Muscle layer of colon (tissue), 2 donors: ENCODE measurements around the gene CALB2.

Source experiments
- H3K27ac ChIP-seq: one replicate; pipeline ENCODE4 v1.7.0; 2013; ENCODE audit warnings: low read depth, mild to moderate bottlenecking, low read length, moderate library complexity
- H3K27me3 ChIP-seq, 2 donors: one replicate each; pipeline ENCODE4 v1.7.0; 2013; ENCODE audit warnings: low read length in 2 of 2, mild to moderate bottlenecking in 2 of 2; ENCODE audit not compliant: insufficient read depth in 2 of 2, control insufficient read depth in 1 of 2
- H3K36me3 ChIP-seq: one replicate; pipeline ENCODE4 v1.7.0; 2013; ENCODE audit warnings: mild to moderate bottlenecking, low read length; ENCODE audit not compliant: insufficient read depth
- H3K4me1 ChIP-seq: one replicate; pipeline ENCODE4 v1.7.0; 2013; ENCODE audit warnings: mild to moderate bottlenecking, low read length; ENCODE audit not compliant: insufficient read depth
- H3K4me3 ChIP-seq, 2 donors: one replicate each; pipeline ENCODE4 v1.7.0; 2013; ENCODE audit warnings: low read length in 2 of 2, low read depth in 1 of 2, mild to moderate bottlenecking in 1 of 2, moderate library complexity in 1 of 2
- H3K9ac ChIP-seq: one replicate; pipeline ENCODE4 v1.7.0; 2013; ENCODE audit warnings: low read length
- H3K9me3 ChIP-seq: one replicate; pipeline ENCODE4 v1.7.0; 2013; ENCODE audit warnings: mild to moderate bottlenecking, low read length
- donor health status: abdominal sarcoma.
- donor health status: Adenocarcinoma of cecum.

The CALB2 gene

GRCh38 chr16:71429581-71429980 lies 71.1 kb downstream of the CALB2 start:
- Histone ChIP-seq H3K4me3 (no peak overlapping the region), H3K9ac (no peak overlapping the region), H3K27ac (no peak overlapping the region), H3K4me1 (no peaks in the 10 kb centered on the region), H3K36me3 (no peaks in the 10 kb centered on the region), H3K9me3 (no peaks in the 10 kb centered on the region), H3K27me3 (peaks cover 0 to 10% of the 10 kb centered on the region in 2 donors)

DNA sequence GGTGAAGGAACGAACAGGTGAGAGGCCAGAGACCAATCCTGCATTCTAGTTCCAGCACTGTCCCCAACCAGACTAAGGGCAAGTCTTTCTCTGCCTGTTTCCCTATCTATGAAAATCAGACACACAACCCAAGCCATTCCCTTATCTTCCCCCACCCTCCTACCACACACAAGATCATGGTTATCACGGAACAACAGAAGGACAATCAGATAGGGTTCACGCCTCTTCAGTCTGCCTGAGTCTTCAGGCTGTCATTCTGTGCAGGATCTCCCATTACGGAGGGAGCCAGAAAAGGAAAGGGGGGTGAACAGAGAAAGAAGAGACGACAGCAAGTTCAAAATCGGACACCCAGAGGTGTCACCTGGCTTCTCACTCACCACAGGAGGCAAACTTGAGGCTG lies 72.2 kb downstream of the CALB2 start:
- Histone ChIP-seq H3K27me3 (peaks cover 0 to 8% of the 10 kb centered on the region in 2 donors), H3K36me3 (no peaks in the 10 kb centered on the region), H3K4me1 (no peaks in the 10 kb centered on the region), H3K4me3 (no peak overlapping the region), H3K9me3 (no peaks in the 10 kb centered on the region), H3K27ac (no peak overlapping the region), H3K9ac (no peak overlapping the region)

DNA sequence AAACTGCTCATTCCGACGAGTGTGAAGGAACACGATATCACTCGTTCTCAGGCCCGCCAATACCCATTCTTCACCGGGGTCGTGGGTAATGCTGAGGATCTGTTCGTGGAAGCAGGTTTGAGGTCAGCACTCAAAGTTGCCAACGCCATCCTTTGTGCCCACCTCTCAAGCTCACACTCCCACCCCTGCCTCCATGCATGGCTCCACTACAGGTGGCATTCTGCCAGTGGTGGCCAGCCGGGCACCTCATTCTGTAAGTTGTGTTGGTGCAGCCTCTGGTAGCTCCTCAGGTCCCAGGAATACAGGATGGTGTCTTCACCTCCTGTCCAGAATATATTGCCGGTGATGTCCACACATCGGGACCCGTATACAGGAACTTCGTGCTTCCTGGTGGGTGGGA lies 72.7 kb downstream of the CALB2 start:
- no peak overlapping the region for H3K9ac ChIP-seq
- H3K4me1 ChIP-seq: no peaks in the 10 kb centered on the region
- H3K4me3 ChIP-seq: no peak overlapping the region
- no peaks in the 10 kb centered on the region for H3K9me3 ChIP-seq
- H3K27me3 ChIP-seq: peaks cover 0 to 4% of the 10 kb centered on the region in 2 donors
- no peak overlapping the region for H3K27ac ChIP-seq
- no peaks in the 10 kb centered on the region for H3K36me3 ChIP-seq

- Histone ChIP-seq H3K9me3 (no peaks in the 10 kb centered on the region), H3K9ac (no peak overlapping the region), H3K36me3 (no peaks in the 10 kb centered on the region), H3K27ac (no peak overlapping the region), H3K4me3 (no peak overlapping the region), H3K27me3 (no peaks in the 10 kb centered on the region), H3K4me1 (no peaks in the 10 kb centered on the region)
These were observed 73.5 kb downstream of the CALB2 start for GRCh38 chr16:71431991-71432390.

GRCh38 chr16:71432906-71433305 lies 74.4 kb downstream of the CALB2 start:
- no peak overlapping the region for H3K4me3 ChIP-seq
- H3K4me1 ChIP-seq: no peaks in the 10 kb centered on the region
- H3K9ac ChIP-seq: no peak overlapping the region
- H3K36me3 ChIP-seq: no peaks in the 10 kb centered on the region
- H3K9me3 ChIP-seq: no peaks in the 10 kb centered on the region
- no peaks in the 10 kb centered on the region for H3K27me3 ChIP-seq
- H3K27ac ChIP-seq: no peak overlapping the region

GRCh38 chr16:71436473-71436872 lies 78.0 kb downstream of the CALB2 start:
- H3K27me3 ChIP-seq: peaks cover 0 to 4% of the 10 kb centered on the region in 2 donors

DNA sequence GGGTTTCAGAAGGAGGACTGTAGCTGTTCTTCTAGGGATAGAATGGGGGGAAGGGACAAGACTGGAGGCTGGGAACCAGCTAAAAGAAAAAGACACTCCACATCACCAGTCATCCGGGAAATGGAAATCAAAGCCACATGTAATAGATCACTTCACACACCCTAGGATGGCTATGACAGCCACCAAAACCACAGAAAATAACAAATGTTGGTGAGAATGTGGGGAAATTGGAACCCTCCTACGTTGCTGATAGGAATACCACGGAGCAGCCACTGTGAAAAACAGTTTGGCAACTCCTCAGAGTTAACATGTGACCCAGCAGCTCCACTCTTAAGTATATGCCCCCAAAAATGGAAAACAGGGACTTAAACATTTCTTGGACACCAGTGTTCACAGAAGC lies 81.0 kb downstream of the CALB2 start:
- H3K4me3 ChIP-seq: no peak overlapping the region
- H3K9me3 ChIP-seq: peaks cover 1% of the 10 kb centered on the region
- H3K9ac ChIP-seq: no peak overlapping the region
- H3K27me3 ChIP-seq: peaks cover 0 to 4% of the 10 kb centered on the region in 2 donors
- no peaks in the 10 kb centered on the region for H3K36me3 ChIP-seq
- H3K27ac ChIP-seq: no peak overlapping the region
- H3K4me1 ChIP-seq: no peaks in the 10 kb centered on the region

More at GRCh38 chr16:71436473-71436872, 78.0 kb downstream of the CALB2 start:
- H3K9me3 ChIP-seq: no peaks in the 10 kb centered on the region
- no peak overlapping the region for H3K27ac ChIP-seq
- H3K4me1 ChIP-seq: no peaks in the 10 kb centered on the region
- no peak overlapping the region for H3K9ac ChIP-seq
- no peaks in the 10 kb centered on the region for H3K36me3 ChIP-seq
- H3K4me3 ChIP-seq: no peak overlapping the region
